Epithelial cell of esophagus (primary cell): ENCODE data around the gene FIG4.
"Not testable (repeated sequence)": the region's sequence is repeated elsewhere in the genome, so short reads cannot be mapped to it uniquely, and the experiment has no call there.

Source experiments
- DNase-seq: peaks from one replicate; pipeline ENCODE4 v3.0.0; 2010; ENCODE audit warnings: low read depth
- H3K4me3 ChIP-seq: 2 replicates; pipeline ENCODE4 v1.5.1; 2011; ENCODE audit warnings: mild to moderate bottlenecking, low read length, control low read depth
- CTCF ChIP-seq: IDR thresholded peaks from 2 replicates; pipeline ENCODE4 v1.5.1; 2011; ENCODE audit warnings: low read depth, mild to moderate bottlenecking, low read length, control low read depth, inconsistent platforms; ENCODE audit not compliant: insufficient read depth; ENCODE audit errors: missing control alignments

Gene FIG4

GRCh38 chr6:109861946-109862345 is 170.8 kb downstream of the FIG4 start:
- H3K4me3 ChIP-seq = no peak overlapping the region
- no peak for DNase-seq
- no peak for TF ChIP-seq CTCF

GRCh38 chr6:109864050-109864449 is 173.0 kb downstream of the FIG4 start:
- DNase-seq = no peak
- no peak for TF ChIP-seq CTCF
- H3K4me3 ChIP-seq = no peak overlapping the region

- no peak for TF ChIP-seq CTCF
- H3K4me3 ChIP-seq = no peak overlapping the region
- no peak for DNase-seq
These were observed 174.9 kb downstream of the FIG4 start for GRCh38 chr6:109865968-109866367.

GRCh38 chr6:109867009-109867969 is 176.2 kb downstream of the FIG4 start:
- no peak for TF ChIP-seq CTCF
- no peak for DNase-seq
- H3K4me3 ChIP-seq = no peak overlapping the region

- TF ChIP-seq CTCF = no peak
- no peak for DNase-seq
- no peak overlapping the region for H3K4me3 ChIP-seq
These were observed 176.9 kb downstream of the FIG4 start for GRCh38 chr6:109867970-109868358.

- not testable (repeated sequence) for DNase-seq, H3K4me3 ChIP-seq
These were observed 178.4 kb downstream of the FIG4 start for GRCh38 chr6:109869398-109870088.

- DNase-seq = no peak
- no peak for TF ChIP-seq CTCF
- H3K4me3 ChIP-seq = no peak overlapping the region
These were observed 179.0 kb downstream of the FIG4 start for GRCh38 chr6:109870089-109870410.
